Stimulated activated CD4-positive, alpha-beta T cell treated with anti-CD3 and anti-CD28 coated beads, TNF-alpha, amount 100 ng/mL, for 1 hour (primary cell): Measurements from ENCODE around the gene HHATL.

ENCODE experiments used
- DNase-seq, 3 donors: peaks; one replicate each; pipeline ENCODE4 v3.0.0-alpha.2; 2020; ENCODE audit warnings: low read depth in 3 of 3, low spot score in 1 of 3

HHATL gene

GRCh38 chr3:42713747-42714146, 11.1 kb upstream of the HHATL start:
- no peak for DNase-seq

GRCh38 chr3:42712688-42713372, 10.2 kb upstream of the HHATL start:
- DNase-seq, result no peak

GRCh38 chr3:42712344-42712648, 9.7 kb upstream of the HHATL start:
- no peak for DNase-seq

- DNase-seq, result no peak
These were observed 9.1 kb upstream of the HHATL start for GRCh38 chr3:42711491-42712343.

GRCh38 chr3:42710323-42711021, 7.9 kb upstream of the HHATL start:
- DNase-seq, result no peak

- no peak for DNase-seq
These were observed 7.0 kb upstream of the HHATL start for GRCh38 chr3:42709621-42710020.

GRCh38 chr3:42708611-42709151, 6.1 kb upstream of the HHATL start:
- no peak for DNase-seq

- DNase-seq, result no peak
These were observed 5.2 kb upstream of the HHATL start for GRCh38 chr3:42707620-42708355.

GRCh38 chr3:42706721-42707619, 4.4 kb upstream of the HHATL start:
- no peak for DNase-seq

GRCh38 chr3:42705962-42706585, 3.5 kb upstream of the HHATL start:
- no peak for DNase-seq

GRCh38 chr3:42705058-42705767, 2.6 kb upstream of the HHATL start:
- DNase-seq, result no peak

GRCh38 chr3:42704136-42704841, 1.7 kb upstream of the HHATL start:
- DNase-seq, result no peak

GRCh38 chr3:42703695-42704025, 1.1 kb upstream of the HHATL start:
- no peak for DNase-seq

GRCh38 chr3:42702982-42703694, 540 bp upstream of the HHATL start:
- DNase-seq, result no peak

- DNase-seq, result peak; percentile 17 to 41 (median 19)
These were observed 1.1 kb downstream of the HHATL start for GRCh38 chr3:42701371-42702065.

GRCh38 chr3:42700366-42701288, 2.0 kb downstream of the HHATL start:
- DNase-seq, result no peak
